Measurements from ENCODE around the gene KCTD16. TPM values are rescaled to one million over a fixed set of nuclear protein-coding genes. Genes with fewer than 3 reads are reported as not detected.

The KCTD16 gene
- total and polyA plus RNA-seq, 5 donors: 0.07 to 1.1 (median 0.44) TPM

DNA sequence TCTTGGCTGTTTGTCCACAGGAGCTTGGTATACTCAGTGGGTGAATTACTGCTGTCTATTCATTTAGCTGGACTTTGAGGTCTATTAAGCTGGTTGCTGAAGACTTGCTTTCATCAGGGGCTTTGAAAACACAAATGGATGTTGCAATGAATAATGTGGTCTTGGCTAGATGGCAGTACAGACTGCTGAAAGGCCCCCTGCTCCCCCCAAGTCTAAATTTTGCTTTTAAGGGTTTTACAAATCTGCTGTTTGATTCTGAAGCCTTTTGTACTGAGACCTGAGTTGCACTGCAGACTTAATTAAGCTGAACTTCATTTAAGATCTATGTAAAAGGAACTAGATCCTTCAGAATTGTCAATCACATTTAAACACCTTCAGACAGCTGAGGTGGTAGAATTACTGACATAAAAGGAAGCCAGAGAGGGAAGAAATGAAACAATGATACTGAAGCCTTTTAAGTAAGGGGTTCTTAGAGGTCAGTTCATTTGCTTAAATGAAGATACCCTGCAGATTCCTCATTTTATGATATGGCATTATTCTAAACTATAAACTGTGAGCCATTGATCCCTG lies 37.3 kb downstream of the KCTD16 start:
- Histone ChIP-seq H3K9me3 (ENCODE audit: control insufficient read depth, low read length) (no peaks in the 10 kb centered on the region), H3K4me1 (ENCODE audit: control insufficient read depth, insufficient read depth, low read length) (no peaks in the 10 kb centered on the region), H3K27ac (ENCODE audit: low read length) (no peak overlapping the region), H3K27me3 (ENCODE audit: control insufficient read depth, insufficient read depth) (no peaks in the 10 kb centered on the region), H3K4me3 (ENCODE audit: low read length) (no peak overlapping the region)
- no peak for ATAC-seq
- no peak for DNase-seq
- intact Hi-C loops (cut with DNase I): loop anchor here in 3 of 4 donors (5.0 to 10.0 kb wide), 3 partner anchors 177 to 1839 kb away; no protein-coding TSS in a partner anchor

DNA sequence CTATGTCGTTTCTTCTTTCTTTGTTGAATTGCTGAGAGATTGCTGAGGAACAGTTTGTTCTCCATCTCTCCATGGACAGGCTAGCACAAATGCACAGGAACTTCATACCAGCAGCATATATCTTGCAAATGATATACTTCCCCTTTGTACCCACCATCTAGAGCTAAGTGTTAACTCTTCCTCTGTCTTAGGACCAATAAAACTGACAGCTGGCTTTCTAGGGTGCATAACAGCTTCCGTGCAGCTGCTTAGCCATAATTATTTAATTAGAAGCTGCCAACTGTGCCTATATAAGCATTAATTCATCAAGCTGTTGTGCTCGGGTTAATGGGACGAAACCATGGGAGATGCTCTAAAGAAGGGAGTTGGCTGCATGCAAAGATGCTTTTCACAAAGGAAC lies 38.7 kb downstream of the KCTD16 start:
- Histone ChIP-seq H3K27me3 (ENCODE audit: control insufficient read depth, insufficient read depth) (no peaks in the 10 kb centered on the region), H3K4me3 (ENCODE audit: low read length) (no peak overlapping the region), H3K27ac (ENCODE audit: low read length) (no peak overlapping the region), H3K9me3 (ENCODE audit: control insufficient read depth, low read length) (no peaks in the 10 kb centered on the region), H3K4me1 (ENCODE audit: control insufficient read depth, insufficient read depth, low read length) (no peaks in the 10 kb centered on the region)
- intact Hi-C loops (cut with DNase I): loop anchor here in 3 of 4 donors (5.0 to 10.0 kb wide), 3 partner anchors 175 to 1838 kb away; no protein-coding TSS in a partner anchor
- DNase-seq (no peak), ATAC-seq (no peak)
- 80% methylated on average over 4 of the region's 4 CpGs for WGBS

DNA sequence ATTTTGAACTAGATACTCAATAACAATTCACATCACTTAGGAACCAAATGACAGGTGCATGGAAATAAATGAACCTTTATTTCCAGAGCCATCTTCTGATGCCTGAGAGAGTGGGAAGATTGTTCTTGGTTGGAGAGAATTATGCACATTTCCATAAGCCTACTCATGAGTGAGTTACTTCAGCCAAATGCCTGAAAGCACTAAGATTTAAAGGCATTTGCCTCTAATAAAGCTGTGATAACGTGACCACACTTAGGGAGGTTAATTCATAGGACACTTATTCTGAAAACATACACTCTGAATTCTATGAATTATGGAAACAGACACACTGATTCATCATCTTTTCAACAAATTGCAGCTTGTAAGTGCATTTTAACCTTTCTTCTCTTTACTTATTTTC lies 40.0 kb downstream of the KCTD16 start:
- no peak for DNase-seq
- H3K27me3 ChIP-seq (ENCODE audit: control insufficient read depth, insufficient read depth): no peaks in the 10 kb centered on the region
- intact Hi-C loops (cut with DNase I): no loop called here
- H3K9me3 ChIP-seq (ENCODE audit: control insufficient read depth, low read length): no peaks in the 10 kb centered on the region
- WGBS: 60% methylated on average over 1 of the region's 1 CpG
- ATAC-seq: no peak
- no peak overlapping the region for H3K27ac ChIP-seq (ENCODE audit: low read length)
- no peak overlapping the region for H3K4me3 ChIP-seq (ENCODE audit: low read length)
- no peaks in the 10 kb centered on the region for H3K4me1 ChIP-seq (ENCODE audit: control insufficient read depth, insufficient read depth, low read length)

DNA sequence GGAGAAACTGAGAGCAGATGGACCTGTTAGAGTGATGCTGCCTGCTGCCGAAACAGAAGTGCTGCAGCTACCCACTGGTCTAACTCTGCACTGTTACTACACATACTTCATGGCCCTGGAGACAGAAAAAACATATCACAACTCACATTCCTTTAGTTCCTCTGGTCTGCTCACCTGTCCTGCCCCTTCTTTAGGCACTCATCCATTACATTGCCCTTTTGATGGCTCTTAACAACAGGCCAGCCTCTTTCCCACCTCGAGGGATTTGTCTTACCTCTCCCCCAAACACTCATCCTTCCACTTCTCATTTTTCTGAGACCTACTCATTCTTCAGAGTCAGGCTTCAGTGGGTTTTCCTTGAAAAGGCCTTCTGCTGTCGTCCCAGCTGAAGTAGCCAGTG lies 49.2 kb downstream of the KCTD16 start:
- 76% methylated on average over 3 of the region's 3 CpGs for WGBS
- no peaks in the 10 kb centered on the region for H3K4me1 ChIP-seq (ENCODE audit: control insufficient read depth, insufficient read depth, low read length)
- intact Hi-C loops (cut with DNase I): loop anchor here in 1 of 4 donors (10.0 kb wide), 1 partner anchor 835 kb away; no protein-coding TSS in a partner anchor
- no peaks in the 10 kb centered on the region for H3K9me3 ChIP-seq (ENCODE audit: control insufficient read depth, low read length)
- no peak for ATAC-seq
- H3K27ac ChIP-seq (ENCODE audit: low read length): no peak overlapping the region
- H3K27me3 ChIP-seq (ENCODE audit: control insufficient read depth, insufficient read depth): no peaks in the 10 kb centered on the region
- no peak overlapping the region for H3K4me3 ChIP-seq (ENCODE audit: low read length)
- no peak for DNase-seq

DNA sequence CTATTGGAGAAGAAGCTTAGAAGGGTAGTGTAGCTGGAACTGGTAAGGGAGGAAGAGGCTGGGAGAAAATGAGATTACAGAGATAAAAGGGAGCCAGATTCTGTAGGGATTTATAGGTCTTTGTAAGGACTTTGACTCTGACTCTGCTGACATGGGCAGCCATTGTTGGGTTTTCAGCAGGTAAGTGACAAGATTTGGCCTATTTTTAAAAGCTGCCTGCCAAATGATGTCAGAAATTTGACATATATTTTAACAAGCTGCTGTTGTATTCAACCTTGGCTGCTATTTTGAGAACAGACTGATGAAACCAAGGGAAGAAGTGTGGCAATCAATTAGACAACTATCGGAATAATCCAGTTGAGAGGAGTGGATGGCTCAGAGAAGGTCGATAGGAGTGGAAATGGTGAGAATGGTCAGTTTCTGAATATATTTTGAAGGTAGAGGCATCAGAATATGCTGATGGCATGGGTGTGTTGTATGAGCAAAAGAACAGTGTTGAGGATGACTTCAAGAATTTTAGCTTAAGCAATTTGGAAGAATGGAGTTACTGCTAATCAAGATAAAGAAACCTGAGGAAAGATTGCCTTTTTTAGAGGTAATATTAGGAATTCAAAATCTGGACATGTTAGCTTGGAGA lies 56.8 kb downstream of the KCTD16 start:
- WGBS: 71% methylated on average over 2 of the region's 2 CpGs
- intact Hi-C loops (cut with DNase I): loop anchor here in 1 of 4 donors (10.0 kb wide), 1 partner anchor 827 kb away; no protein-coding TSS in a partner anchor
- H3K27me3 ChIP-seq (ENCODE audit: control insufficient read depth, insufficient read depth): no peaks in the 10 kb centered on the region

DNA sequence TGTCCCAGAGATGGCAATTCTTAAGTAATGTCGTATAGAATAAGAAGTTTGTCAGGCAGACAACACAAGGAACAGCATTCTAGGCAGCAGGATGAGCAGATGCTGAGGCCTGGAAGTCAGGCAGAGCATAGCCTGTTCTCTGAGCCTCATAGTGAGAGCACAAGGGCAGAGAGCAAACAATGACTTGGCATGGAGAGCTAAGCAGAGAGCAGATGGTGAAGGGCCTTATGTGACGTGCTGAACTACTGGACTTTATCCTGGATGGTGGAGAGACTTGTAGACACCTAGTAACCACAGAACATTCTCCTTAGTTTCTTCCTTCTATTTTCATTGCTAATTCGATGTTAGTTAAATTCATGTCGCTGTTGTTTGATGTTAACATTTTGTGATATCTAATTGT lies 60.1 kb downstream of the KCTD16 start:
- intact Hi-C loops (cut with DNase I): no loop called here
- no peak for ATAC-seq
- DNase-seq: no peak
- no peaks in the 10 kb centered on the region for H3K4me1 ChIP-seq (ENCODE audit: control insufficient read depth, insufficient read depth, low read length)
- H3K4me3 ChIP-seq (ENCODE audit: low read length): no peak overlapping the region
- no peaks in the 10 kb centered on the region for H3K9me3 ChIP-seq (ENCODE audit: control insufficient read depth, low read length)
- H3K27me3 ChIP-seq (ENCODE audit: control insufficient read depth, insufficient read depth): no peaks in the 10 kb centered on the region
- 84% methylated on average over 4 of the region's 4 CpGs for WGBS
- no peak overlapping the region for H3K27ac ChIP-seq (ENCODE audit: low read length)

More for the DNA sequence above, 56.8 kb downstream of the KCTD16 start:
- ATAC-seq (no peak), DNase-seq (no peak)
- Histone ChIP-seq H3K27ac (ENCODE audit: low read length) (no peak overlapping the region), H3K4me3 (ENCODE audit: low read length) (no peak overlapping the region), H3K9me3 (ENCODE audit: control insufficient read depth, low read length) (no peaks in the 10 kb centered on the region), H3K4me1 (ENCODE audit: control insufficient read depth, insufficient read depth, low read length) (no peaks in the 10 kb centered on the region)

DNA sequence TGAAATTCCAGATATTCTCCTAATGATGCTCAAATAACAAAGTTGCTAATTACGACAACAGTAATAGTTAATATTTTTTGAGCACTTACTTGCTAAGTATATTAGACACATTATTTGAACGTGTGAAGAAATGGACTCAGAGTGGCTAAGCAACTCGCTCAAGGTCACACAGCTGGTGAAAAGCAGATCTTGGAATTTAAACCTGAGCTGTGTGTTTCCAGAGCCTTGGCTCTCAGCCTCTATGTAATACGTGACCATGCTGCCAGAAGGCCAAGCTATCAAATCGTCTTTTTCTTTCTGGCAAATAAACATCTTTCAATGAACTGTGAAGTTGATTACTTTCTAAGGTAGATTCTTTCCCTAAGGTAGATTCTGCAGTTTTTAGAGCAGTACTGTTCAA lies 61.6 kb downstream of the KCTD16 start:
- ATAC-seq: no peak
- no peak for DNase-seq
- Histone ChIP-seq H3K4me1 (ENCODE audit: control insufficient read depth, insufficient read depth, low read length) (no peaks in the 10 kb centered on the region), H3K9me3 (ENCODE audit: control insufficient read depth, low read length) (no peaks in the 10 kb centered on the region), H3K4me3 (ENCODE audit: low read length) (no peak overlapping the region), H3K27ac (ENCODE audit: low read length) (no peak overlapping the region), H3K27me3 (ENCODE audit: control insufficient read depth, insufficient read depth) (no peaks in the 10 kb centered on the region)
- intact Hi-C loops (cut with DNase I): no loop called here
- 82% methylated on average over 5 of the region's 5 CpGs for WGBS

DNA sequence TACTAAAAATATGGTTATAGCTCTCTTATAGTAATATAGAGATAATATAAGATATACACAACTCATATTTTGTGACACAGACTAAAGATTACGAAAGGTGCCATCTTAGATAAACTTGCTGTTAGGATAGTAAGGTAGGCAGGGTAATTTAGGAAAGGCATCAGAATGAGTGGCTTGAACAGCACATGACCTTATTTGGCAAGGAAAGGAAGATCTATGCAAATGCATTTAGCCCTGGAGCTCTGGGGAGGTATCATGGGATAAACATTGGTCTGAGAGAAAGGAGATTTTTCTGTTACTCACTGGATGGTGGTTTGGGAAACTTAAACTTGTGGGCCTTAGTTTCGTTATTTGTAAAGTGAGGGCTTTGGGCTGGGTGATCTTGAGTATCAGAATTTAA lies 65.8 kb downstream of the KCTD16 start:
- ATAC-seq: no peak
- H3K27ac ChIP-seq (ENCODE audit: low read length): no peak overlapping the region
- H3K4me3 ChIP-seq (ENCODE audit: low read length): no peak overlapping the region
- intact Hi-C loops (cut with DNase I): no loop called here
- DNase-seq: no peak
- no peaks in the 10 kb centered on the region for H3K9me3 ChIP-seq (ENCODE audit: control insufficient read depth, low read length)
- WGBS: 89% methylated on average over 2 of the region's 2 CpGs
- H3K4me1 ChIP-seq (ENCODE audit: control insufficient read depth, insufficient read depth, low read length): no peaks in the 10 kb centered on the region
- H3K27me3 ChIP-seq (ENCODE audit: control insufficient read depth, insufficient read depth): no peaks in the 10 kb centered on the region

DNA sequence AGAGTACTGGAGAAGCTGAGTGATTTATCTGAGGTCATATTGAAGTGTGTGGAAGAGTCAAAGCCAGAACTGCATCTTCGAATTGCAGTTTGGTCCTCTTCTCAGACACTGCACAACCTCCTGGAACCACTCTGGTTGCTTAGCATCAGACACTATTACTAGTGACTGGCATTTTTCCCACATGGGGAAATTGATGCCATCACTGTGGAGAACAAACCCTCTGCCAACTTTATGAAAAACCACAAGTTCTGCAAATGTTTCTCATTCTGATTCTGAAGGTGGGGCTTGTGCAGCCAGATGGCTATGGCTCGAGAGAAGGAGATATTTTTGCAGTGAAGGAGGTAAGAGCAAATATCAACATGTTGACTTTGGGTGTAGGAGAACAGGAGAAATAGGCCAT lies 67.2 kb downstream of the KCTD16 start:
- H3K27ac ChIP-seq (ENCODE audit: low read length): no peak overlapping the region
- H3K4me1 ChIP-seq (ENCODE audit: control insufficient read depth, insufficient read depth, low read length): no peaks in the 10 kb centered on the region
- no peaks in the 10 kb centered on the region for H3K9me3 ChIP-seq (ENCODE audit: control insufficient read depth, low read length)
- H3K27me3 ChIP-seq (ENCODE audit: control insufficient read depth, insufficient read depth): no peaks in the 10 kb centered on the region
- no peak overlapping the region for H3K4me3 ChIP-seq (ENCODE audit: low read length)
- intact Hi-C loops (cut with DNase I): no loop called here
- ATAC-seq (no peak), DNase-seq (peak in 1 of 3 donors; percentile 8)
- WGBS: 52% methylated on average over 2 of the region's 2 CpGs

DNA sequence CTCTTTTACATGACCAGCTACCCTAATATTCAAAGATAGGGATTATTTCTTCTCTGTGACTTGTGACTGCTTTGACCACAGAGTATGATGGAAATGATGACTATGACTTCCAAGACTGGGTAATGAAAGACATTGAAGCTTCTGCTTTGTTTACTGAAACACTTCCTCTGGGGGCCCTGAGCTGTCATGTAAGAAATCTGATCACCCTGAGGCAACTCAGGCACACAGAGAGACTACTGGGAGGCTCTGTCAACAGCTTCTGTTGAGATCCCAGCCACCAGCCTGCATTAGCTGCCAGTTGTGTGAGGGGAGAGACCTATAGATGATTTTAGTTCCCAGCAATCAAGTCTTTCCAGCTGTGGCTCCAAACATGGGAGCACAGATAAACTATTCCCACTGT lies 76.5 kb downstream of the KCTD16 start:
- intact Hi-C loops (cut with DNase I): no loop called here
- DNase-seq (no peak), ATAC-seq (no peak)
- H3K4me1 ChIP-seq (ENCODE audit: control insufficient read depth, insufficient read depth, low read length): no peaks in the 10 kb centered on the region
- no peak overlapping the region for H3K4me3 ChIP-seq (ENCODE audit: low read length)
- no peaks in the 10 kb centered on the region for H3K9me3 ChIP-seq (ENCODE audit: control insufficient read depth, low read length)
- H3K27ac ChIP-seq (ENCODE audit: low read length): no peak overlapping the region
- no peaks in the 10 kb centered on the region for H3K27me3 ChIP-seq (ENCODE audit: control insufficient read depth, insufficient read depth)

DNA sequence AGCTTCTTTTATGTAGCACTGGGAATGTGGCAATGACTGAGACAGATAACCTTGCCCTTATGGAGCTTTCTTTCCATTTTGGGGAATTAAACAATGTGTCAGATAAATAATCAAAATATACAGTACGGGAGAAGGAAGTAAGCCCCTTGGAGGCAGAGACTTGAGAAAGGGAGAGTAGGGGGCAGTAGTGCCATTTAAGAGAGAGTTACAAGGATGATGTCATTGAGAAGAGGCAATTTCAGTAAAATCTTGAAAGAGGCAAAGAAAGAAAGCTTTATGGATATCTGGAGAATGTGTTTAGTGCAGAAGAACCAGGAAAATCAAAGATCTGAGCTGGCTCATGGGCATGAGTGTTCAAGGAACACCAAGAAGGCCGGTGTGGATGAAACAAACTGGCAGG lies 77.3 kb downstream of the KCTD16 start:
- WGBS: 73% methylated on average over 2 of the region's 2 CpGs
- no peak for DNase-seq
- H3K4me3 ChIP-seq (ENCODE audit: low read length): no peak overlapping the region
- ATAC-seq: no peak
- no peaks in the 10 kb centered on the region for H3K9me3 ChIP-seq (ENCODE audit: control insufficient read depth, low read length)
- H3K27me3 ChIP-seq (ENCODE audit: control insufficient read depth, insufficient read depth): no peaks in the 10 kb centered on the region
- H3K27ac ChIP-seq (ENCODE audit: low read length): no peak overlapping the region
- H3K4me1 ChIP-seq (ENCODE audit: control insufficient read depth, insufficient read depth, low read length): no peaks in the 10 kb centered on the region
- intact Hi-C loops (cut with DNase I): no loop called here

Data from right cardiac atrium (tissue), 5 donors.